ENCODE measurements around the gene SPINT1. TPM values are rescaled to one million over a fixed set of nuclear protein-coding genes. Genes with fewer than 3 reads are reported as not detected.

The SPINT1 gene
- total RNA-seq, 1 experiment from 2014 or later = 123 TPM

DNA sequence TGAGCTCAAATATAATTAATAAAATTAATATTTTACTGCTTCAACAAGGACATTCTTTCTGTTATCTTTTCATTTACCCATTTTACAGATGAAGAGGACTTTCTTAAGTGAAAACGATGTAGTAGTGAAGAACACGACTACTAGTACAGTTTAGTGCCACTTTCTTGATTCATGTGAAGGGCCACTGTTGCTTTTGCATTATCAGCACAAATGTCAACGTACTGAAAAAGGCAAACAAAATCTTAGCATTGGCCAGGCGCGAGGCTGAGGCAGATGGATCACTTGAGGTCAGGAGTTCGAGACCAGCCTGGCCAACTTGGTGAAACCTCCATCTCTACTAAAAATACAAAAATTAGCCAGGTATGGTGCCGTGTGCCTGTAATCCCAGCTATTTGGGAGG lies 24.8 kb upstream of the SPINT1 start (continued):
- TF ChIP-seq, protein P1, sequence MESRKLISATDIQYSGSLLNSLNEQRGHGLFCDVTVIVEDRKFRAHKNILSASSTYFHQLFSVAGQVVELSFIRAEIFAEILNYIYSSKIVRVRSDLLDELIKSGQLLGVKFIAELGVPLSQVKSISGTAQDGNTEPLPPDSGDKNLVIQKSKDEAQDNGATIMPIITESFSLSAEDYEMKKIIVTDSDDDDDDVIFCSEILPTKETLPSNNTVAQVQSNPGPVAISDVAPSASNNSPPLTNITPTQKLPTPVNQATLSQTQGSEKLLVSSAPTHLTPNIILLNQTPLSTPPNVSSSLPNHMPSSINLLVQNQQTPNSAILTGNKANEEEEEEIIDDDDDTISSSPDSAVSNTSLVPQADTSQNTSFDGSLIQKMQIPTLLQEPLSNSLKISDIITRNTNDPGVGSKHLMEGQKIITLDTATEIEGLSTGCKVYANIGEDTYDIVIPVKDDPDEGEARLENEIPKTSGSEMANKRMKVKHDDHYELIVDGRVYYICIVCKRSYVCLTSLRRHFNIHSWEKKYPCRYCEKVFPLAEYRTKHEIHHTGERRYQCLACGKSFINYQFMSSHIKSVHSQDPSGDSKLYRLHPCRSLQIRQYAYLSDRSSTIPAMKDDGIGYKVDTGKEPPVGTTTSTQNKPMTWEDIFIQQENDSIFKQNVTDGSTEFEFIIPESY (IDR thresholded peaks at IDR 0.05; ENCODE audit: extremely low read depth, insufficient replicate concordance, low read length) = no peak
- TF ChIP-seq CBX3 (IDR thresholded peaks at IDR 0.05; ENCODE audit: low read depth) = no peak

DNA sequence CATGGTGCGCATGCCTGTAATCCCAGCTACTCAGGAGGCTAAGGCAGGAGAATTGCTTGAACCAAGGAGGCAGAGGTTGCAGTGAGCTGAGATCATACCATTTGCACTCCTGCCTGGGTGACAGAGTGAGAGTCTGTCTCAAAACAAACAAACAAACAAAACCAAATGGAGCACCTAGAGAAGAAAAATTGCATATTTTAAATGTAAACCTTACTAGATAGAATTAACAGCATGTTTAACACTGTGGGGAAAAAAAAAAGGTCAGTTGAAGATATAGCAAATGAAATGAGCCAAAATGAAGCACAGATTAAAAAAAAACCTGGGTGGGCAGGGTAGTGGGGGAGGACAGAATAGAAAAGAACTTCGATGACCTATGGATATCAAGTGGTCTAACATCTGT lies 22.7 kb upstream of the SPINT1 start:
- H3K36me3 ChIP-seq (ENCODE audit: control insufficient read depth in 1 of 2, insufficient read depth in 2 of 2, low read length in 2 of 2) = no peaks in the 10 kb centered on the region
- H2AFZ ChIP-seq (ENCODE audit: low read depth, low read length, poor library complexity, severe bottlenecking) = no peak overlapping the region
- intact Hi-C loops (cut with micrococcal nuclease) = no loop called here
- H4K20me1 ChIP-seq (ENCODE audit: insufficient read depth) = no peaks in the 10 kb centered on the region
- no TSS peak for BruUV-seq (replicated peaks)
- no peaks in the 10 kb centered on the region for H3K79me2 ChIP-seq (ENCODE audit: insufficient read depth, low read length)
- TF ChIP-seq SRF (IDR thresholded peaks at IDR 0.05; ENCODE audit: low read depth) (no peak), TCF7L2 (IDR thresholded peaks at IDR 0.05; ENCODE audit: borderline replicate concordance, extremely low read depth, insufficient read depth, insufficient read length) (no peak), SP1 (IDR thresholded peaks at IDR 0.05; ENCODE audit: low read depth) (no peak), CBX3 (IDR thresholded peaks at IDR 0.05; ENCODE audit: low read depth) (no peak), ELF1 (IDR thresholded peaks at IDR 0.05; ENCODE audit: borderline replicate concordance, low read depth) (no peak), JUND (IDR thresholded peaks at IDR 0.05) (no peak), EZH2 (IDR thresholded peaks at IDR 0.05) (no peak), ZNF274 (IDR thresholded peaks at IDR 0.05; ENCODE audit: low read depth, low read length) (no peak), POLR2AphosphoS5 (IDR thresholded peaks at IDR 0.05; ENCODE audit: low read depth, low read length) (no peak), EGR1 (IDR thresholded peaks at IDR 0.05; ENCODE audit: low read depth) (no peak), SIN3A (IDR thresholded peaks at IDR 0.05; ENCODE audit: low read depth) (no peak), RAD21 (IDR thresholded peaks at IDR 0.05; ENCODE audit: low read depth) (no peak), ZFX (IDR thresholded peaks at IDR 0.05) (no peak), YY1 (IDR thresholded peaks at IDR 0.05; ENCODE audit: extremely low read depth, insufficient replicate concordance, low read depth, low read length) (no peak), POLR2A (IDR thresholded peaks at IDR 0.05; ENCODE audit: borderline replicate concordance, extremely low read depth, insufficient read depth, insufficient read length) (no peak)
- TF ChIP-seq, protein P2, sequence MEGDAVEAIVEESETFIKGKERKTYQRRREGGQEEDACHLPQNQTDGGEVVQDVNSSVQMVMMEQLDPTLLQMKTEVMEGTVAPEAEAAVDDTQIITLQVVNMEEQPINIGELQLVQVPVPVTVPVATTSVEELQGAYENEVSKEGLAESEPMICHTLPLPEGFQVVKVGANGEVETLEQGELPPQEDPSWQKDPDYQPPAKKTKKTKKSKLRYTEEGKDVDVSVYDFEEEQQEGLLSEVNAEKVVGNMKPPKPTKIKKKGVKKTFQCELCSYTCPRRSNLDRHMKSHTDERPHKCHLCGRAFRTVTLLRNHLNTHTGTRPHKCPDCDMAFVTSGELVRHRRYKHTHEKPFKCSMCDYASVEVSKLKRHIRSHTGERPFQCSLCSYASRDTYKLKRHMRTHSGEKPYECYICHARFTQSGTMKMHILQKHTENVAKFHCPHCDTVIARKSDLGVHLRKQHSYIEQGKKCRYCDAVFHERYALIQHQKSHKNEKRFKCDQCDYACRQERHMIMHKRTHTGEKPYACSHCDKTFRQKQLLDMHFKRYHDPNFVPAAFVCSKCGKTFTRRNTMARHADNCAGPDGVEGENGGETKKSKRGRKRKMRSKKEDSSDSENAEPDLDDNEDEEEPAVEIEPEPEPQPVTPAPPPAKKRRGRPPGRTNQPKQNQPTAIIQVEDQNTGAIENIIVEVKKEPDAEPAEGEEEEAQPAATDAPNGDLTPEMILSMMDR (IDR thresholded peaks at IDR 0.05 in 2 of 3, conservative IDR thresholded peaks at IDR 0.05 in 1 of 3; ENCODE audit: borderline replicate concordance in 1 of 3, insufficient read depth in 1 of 3, low read depth in 2 of 3, low read length in 2 of 3) = no peak
- TF ChIP-seq, protein P3, sequence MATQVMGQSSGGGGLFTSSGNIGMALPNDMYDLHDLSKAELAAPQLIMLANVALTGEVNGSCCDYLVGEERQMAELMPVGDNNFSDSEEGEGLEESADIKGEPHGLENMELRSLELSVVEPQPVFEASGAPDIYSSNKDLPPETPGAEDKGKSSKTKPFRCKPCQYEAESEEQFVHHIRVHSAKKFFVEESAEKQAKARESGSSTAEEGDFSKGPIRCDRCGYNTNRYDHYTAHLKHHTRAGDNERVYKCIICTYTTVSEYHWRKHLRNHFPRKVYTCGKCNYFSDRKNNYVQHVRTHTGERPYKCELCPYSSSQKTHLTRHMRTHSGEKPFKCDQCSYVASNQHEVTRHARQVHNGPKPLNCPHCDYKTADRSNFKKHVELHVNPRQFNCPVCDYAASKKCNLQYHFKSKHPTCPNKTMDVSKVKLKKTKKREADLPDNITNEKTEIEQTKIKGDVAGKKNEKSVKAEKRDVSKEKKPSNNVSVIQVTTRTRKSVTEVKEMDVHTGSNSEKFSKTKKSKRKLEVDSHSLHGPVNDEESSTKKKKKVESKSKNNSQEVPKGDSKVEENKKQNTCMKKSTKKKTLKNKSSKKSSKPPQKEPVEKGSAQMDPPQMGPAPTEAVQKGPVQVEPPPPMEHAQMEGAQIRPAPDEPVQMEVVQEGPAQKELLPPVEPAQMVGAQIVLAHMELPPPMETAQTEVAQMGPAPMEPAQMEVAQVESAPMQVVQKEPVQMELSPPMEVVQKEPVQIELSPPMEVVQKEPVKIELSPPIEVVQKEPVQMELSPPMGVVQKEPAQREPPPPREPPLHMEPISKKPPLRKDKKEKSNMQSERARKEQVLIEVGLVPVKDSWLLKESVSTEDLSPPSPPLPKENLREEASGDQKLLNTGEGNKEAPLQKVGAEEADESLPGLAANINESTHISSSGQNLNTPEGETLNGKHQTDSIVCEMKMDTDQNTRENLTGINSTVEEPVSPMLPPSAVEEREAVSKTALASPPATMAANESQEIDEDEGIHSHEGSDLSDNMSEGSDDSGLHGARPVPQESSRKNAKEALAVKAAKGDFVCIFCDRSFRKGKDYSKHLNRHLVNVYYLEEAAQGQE (IDR thresholded peaks at IDR 0.05; ENCODE audit: low read depth) = no peak
- TF ChIP-seq, protein P4, sequence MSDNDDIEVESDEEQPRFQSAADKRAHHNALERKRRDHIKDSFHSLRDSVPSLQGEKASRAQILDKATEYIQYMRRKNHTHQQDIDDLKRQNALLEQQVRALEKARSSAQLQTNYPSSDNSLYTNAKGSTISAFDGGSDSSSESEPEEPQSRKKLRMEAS (IDR thresholded peaks at IDR 0.05) = no peak
- TF ChIP-seq, protein P5, sequence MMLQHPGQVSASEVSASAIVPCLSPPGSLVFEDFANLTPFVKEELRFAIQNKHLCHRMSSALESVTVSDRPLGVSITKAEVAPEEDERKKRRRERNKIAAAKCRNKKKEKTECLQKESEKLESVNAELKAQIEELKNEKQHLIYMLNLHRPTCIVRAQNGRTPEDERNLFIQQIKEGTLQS (IDR thresholded peaks at IDR 0.05) = no peak
- peaks cover 11% of the 10 kb centered on the region in 2 experiments for H3K4me1 ChIP-seq (ENCODE audit: control insufficient read depth in 1 of 2, insufficient read depth in 2 of 2, low read length in 2 of 2)
- H3K4me3 ChIP-seq (replicated peaks in 1 of 2; ENCODE audit: low read depth in 1 of 2, low read length in 2 of 2) = no peak overlapping the region
- no peaks in the 10 kb centered on the region for H3K9me3 ChIP-seq (ENCODE audit: control insufficient read depth in 1 of 2, insufficient read depth in 1 of 2, low read depth in 1 of 2, low read length in 2 of 2)
- no peak for ATAC-seq
- CTCF ChIA-PET = no interaction called here
- POLR2A ChIA-PET = no interaction called here
- no peak overlapping the region for H3K9ac ChIP-seq (ENCODE audit: low read length)
- no peak overlapping the region for H3K4me2 ChIP-seq (ENCODE audit: low read length)
- no peaks in the 10 kb centered on the region for H3K27me3 ChIP-seq (ENCODE audit: insufficient read depth, low read length)
- no peaks in the 10 kb centered on the region for H3K9me2 ChIP-seq (ENCODE audit: insufficient read depth)
- RAD21 ChIA-PET (ENCODE audit: low non-redundant PET in 1 of 2, low total read pairs in 2 of 2, uncharacterized antibody in 2 of 2, unreplicated experiment in 2 of 2) = no interaction called here
- no peak overlapping the region for H3K27ac ChIP-seq (ENCODE audit: low read depth, low read length)
- no peak for DNase-seq (ENCODE audit: low read depth, low spot score)
